Activated CD4-positive, alpha-beta T cell treated with anti-CD3 and anti-CD28 coated beads, Interleukin-2, amount 10 ng/mL, durations not matched to agents 24 days and 14 days (primary cell): ENCODE data around the gene KLHDC1. TPM values are rescaled to one million over a fixed set of nuclear protein-coding genes. Genes with fewer than 3 reads are reported as not detected.
"Not testable (repeated sequence)": the region's sequence is repeated elsewhere in the genome, so short reads cannot be mapped to it uniquely, and the experiment has no call there.

ENCODE experiments used
- DNase-seq: peaks from one replicate; pipeline ENCODE4 v3.0.0; 2022
- H3K27ac Mint-ChIP-seq: one replicate; pipeline ENCODE4 v1.8.0; 2022; ENCODE audit warnings: mild to moderate bottlenecking, mixed read lengths
- H3K27me3 Mint-ChIP-seq: one replicate; pipeline ENCODE4 v1.8.0; 2022; ENCODE audit warnings: mixed read lengths
- H3K36me3 Mint-ChIP-seq: one replicate; pipeline ENCODE4 v1.8.0; 2022; ENCODE audit warnings: low read depth, mild to moderate bottlenecking, mixed read lengths
- H3K4me1 Mint-ChIP-seq: one replicate; pipeline ENCODE4 v1.8.0; 2021; ENCODE audit warnings: mixed read lengths
- H3K4me3 Mint-ChIP-seq: one replicate; pipeline ENCODE4 v1.8.0; 2022; ENCODE audit warnings: mild to moderate bottlenecking, moderate library complexity, mixed read lengths
- H3K9me3 Mint-ChIP-seq: one replicate; pipeline ENCODE4 v1.8.0; 2021; ENCODE audit warnings: mixed read lengths
- intact Hi-C: fragments of 100-400 bp; cut with micrococcal nuclease; formaldehyde crosslinking; loops from one replicate; pipeline ENCODE4 v1.15.1; 2023
- total RNA-seq: library from RNA; stranded (reverse); gene quantifications from 2 replicates; pipeline ENCODE4 v1.2.3, GENCODE V29; 2022

The KLHDC1 gene
- total RNA-seq, 1 donor from 2014 or later: 0.96 TPM

GRCh38 chr14:49754570-49755097 lies 61.7 kb downstream of the KLHDC1 start:
- no peak overlapping the region for H3K4me3 Mint-ChIP-seq
- intact Hi-C loops: no loop called here
- DNase-seq: no peak
- no peaks in the 10 kb centered on the region for H3K36me3 Mint-ChIP-seq
- peaks cover 12% of the 10 kb centered on the region for H3K27me3 Mint-ChIP-seq
- H3K27ac Mint-ChIP-seq: no peak overlapping the region
- no peaks in the 10 kb centered on the region for H3K9me3 Mint-ChIP-seq
- H3K4me1 Mint-ChIP-seq: no peaks in the 10 kb centered on the region

DNA sequence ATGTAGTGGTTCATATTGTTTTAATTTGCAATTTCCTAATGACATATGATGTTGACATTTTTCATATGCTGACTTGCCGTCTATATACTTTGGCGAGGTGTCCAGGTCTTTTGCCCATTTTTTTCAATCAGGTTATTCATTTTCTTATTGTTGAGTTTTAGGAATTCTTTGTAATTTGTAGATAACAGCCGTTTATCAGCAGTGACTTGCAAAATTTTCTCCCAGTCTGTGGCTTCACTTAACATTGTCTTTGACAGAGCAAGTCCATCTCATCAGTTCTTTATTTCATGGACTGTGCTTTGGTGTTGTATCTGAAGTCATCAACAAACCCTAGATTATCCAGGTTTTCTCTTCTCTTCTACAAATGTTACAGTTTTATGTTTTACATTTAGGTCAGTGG lies 62.5 kb downstream of the KLHDC1 start:
- H3K27ac Mint-ChIP-seq: no peak overlapping the region
- DNase-seq: no peak
- H3K36me3 Mint-ChIP-seq: no peaks in the 10 kb centered on the region
- no peaks in the 10 kb centered on the region for H3K4me1 Mint-ChIP-seq
- peaks cover 17% of the 10 kb centered on the region for H3K27me3 Mint-ChIP-seq
- no peaks in the 10 kb centered on the region for H3K9me3 Mint-ChIP-seq
- no peak overlapping the region for H3K4me3 Mint-ChIP-seq
- intact Hi-C loops: no loop called here

GRCh38 chr14:49761839-49762551 lies 69.1 kb downstream of the KLHDC1 start:
- H3K36me3 Mint-ChIP-seq: no peaks in the 10 kb centered on the region
- H3K4me1 Mint-ChIP-seq: peaks cover 4% of the 10 kb centered on the region
- DNase-seq: peak; percentile 30
- H3K27ac Mint-ChIP-seq: no peak overlapping the region
- H3K27me3 Mint-ChIP-seq: peaks cover 10% of the 10 kb centered on the region
- intact Hi-C loops: no loop called here
- H3K4me3 Mint-ChIP-seq: no peak overlapping the region
- H3K9me3 Mint-ChIP-seq: no peaks in the 10 kb centered on the region

- Mint-ChIP-seq H3K36me3 (peaks cover 7% of the 10 kb centered on the region), H3K27ac (peak overlapping the region; percentile 100), H3K27me3 (no peaks in the 10 kb centered on the region), H3K4me1 (peaks cover 31% of the 10 kb centered on the region), H3K9me3 (no peaks in the 10 kb centered on the region), H3K4me3 (peak overlapping the region; percentile 97)
- DNase-seq: peak; percentile 61
- intact Hi-C loops: loop anchor here (1.0 to 5.0 kb wide), 5 partner anchors 74 to 765 kb away; partner anchors contain the start of genes KLHDC1, MAP4K5, POLE2 and RPS29
Observed at GRCh38 chr14:49766839-49767238, 73.9 kb downstream of the KLHDC1 start.

DNA sequence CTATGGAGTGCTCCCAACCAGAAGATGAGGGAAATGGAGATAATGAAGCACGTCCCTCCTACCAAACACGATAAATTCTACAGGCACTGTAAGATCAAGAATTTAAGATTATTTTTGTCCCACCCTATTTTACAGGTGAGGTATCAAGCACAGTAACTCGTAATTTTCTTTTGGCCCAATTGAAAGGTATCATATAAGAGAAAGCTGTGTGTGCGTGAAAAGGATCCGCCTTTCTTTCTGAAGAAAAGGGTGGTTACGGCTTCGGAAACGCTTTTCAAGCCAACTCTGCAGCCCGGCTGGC lies 74.3 kb downstream of the KLHDC1 start:
- intact Hi-C loops: loop anchor here (1.0 to 5.0 kb wide), 5 partner anchors 74 to 765 kb away; partner anchors contain the start of genes KLHDC1, MAP4K5, POLE2 and RPS29
- Mint-ChIP-seq H3K4me3 (peak overlapping the region; percentile 97), H3K36me3 (peaks cover 7% of the 10 kb centered on the region), H3K27me3 (no peaks in the 10 kb centered on the region), H3K4me1 (peaks cover 31% of the 10 kb centered on the region), H3K27ac (peak overlapping the region; percentile 100), H3K9me3 (no peaks in the 10 kb centered on the region)
- DNase-seq: no peak

- H3K27me3 Mint-ChIP-seq: no peaks in the 10 kb centered on the region
- no peaks in the 10 kb centered on the region for H3K9me3 Mint-ChIP-seq
- peaks cover 31% of the 10 kb centered on the region for H3K4me1 Mint-ChIP-seq
- peak within 1 kb of the TSS; percentile 97 for H3K4me3 Mint-ChIP-seq
- peaks cover 7% of the 10 kb centered on the region for H3K36me3 Mint-ChIP-seq
- intact Hi-C loops: loop anchor here (1.0 to 5.0 kb wide), 10 partner anchors 75 to 765 kb away; partner anchors contain the start of genes DMAC2L, KLHDC1, L2HGDH and MAP4K5
- H3K27ac Mint-ChIP-seq: peak within 1 kb of the TSS; percentile 100
- DNase-seq: peak; percentile 98
Observed at GRCh38 chr14:49767571-49768300, 74.8 kb downstream of the KLHDC1 start, which contains the start of gene KLHDC2. Gene KLHDC2, plus strand, starts transcription at chr14:49768153. Its CDS starts 316 bp downstream, at chr14:49768469.

DNA sequence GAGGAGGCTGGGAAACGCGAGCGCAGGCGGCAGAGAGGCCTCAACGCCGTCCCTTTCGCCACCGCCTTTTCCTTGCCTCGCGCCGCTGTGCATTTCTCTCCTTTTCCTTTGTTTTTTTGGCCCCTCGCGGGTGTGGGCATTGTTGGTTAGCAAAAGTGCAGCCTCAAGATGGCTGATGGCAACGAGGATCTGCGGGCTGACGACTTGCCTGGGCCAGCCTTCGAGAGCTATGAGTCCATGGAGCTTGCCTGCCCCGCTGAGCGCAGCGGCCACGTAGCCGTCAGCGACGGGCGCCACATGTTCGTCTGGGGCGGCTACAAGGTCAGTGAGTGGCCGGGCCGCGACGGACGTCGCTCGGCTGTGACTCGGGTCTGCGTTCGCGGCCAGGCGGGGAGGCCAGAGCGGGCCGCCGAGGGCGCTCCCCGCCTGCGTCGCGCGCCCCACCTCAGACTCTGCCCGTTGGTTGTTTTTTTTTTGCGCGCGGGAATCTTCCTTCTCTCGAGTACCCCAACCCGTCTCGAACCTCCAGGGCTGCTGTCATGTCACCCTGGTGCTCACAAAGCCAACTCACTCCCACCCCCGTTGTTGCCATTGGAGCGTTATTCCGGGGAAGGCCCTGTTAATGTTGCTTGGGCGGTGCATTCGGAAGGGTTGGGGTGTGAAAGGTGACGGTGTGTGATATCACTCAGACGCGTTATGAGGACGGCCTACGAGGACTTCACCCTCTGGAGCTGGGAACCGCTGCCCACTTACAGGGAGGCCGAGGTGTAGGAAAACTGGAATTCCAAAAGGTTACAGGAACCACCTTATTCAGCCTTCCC lies 75.6 kb downstream of the KLHDC1 start:
- H3K9me3 Mint-ChIP-seq: no peaks in the 10 kb centered on the region
- H3K27me3 Mint-ChIP-seq: no peaks in the 10 kb centered on the region
- intact Hi-C loops: loop anchor here (1.0 to 5.0 kb wide), 7 partner anchors 84 to 764 kb away; partner anchors contain the start of genes DMAC2L, L2HGDH, MAP4K5 and MGAT2
- H3K4me3 Mint-ChIP-seq: peak overlapping the region; percentile 96
- peaks cover 31% of the 10 kb centered on the region for H3K4me1 Mint-ChIP-seq
- peak overlapping the region; percentile 99 for H3K27ac Mint-ChIP-seq
- DNase-seq: peak; percentile 92
- peaks cover 7% of the 10 kb centered on the region for H3K36me3 Mint-ChIP-seq

DNA sequence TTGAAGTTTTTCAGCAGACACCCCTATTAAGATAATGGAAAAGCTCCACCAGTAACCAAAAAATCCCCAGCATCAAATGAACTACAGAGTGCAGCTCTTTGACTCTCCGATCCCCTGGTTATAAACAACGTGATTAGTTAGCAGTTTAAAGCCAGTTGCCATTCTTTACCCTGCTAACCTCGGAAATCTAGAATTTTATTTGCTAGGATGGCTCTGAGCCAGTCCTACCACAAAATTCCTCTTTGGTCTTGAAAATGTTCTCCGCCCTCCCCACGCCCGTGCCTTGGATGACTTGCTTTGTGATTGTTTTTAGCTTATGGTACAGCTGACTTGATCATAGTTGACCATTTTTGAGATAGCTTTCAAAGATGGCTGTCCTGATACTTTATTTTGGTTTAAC lies 76.3 kb downstream of the KLHDC1 start:
- H3K4me1 Mint-ChIP-seq: peaks cover 31% of the 10 kb centered on the region
- peak; percentile 59 for DNase-seq
- intact Hi-C loops: loop anchor here (2.0 to 5.0 kb wide), 3 partner anchors 84 to 763 kb away; partner anchors contain the start of genes MAP4K5, NEMF and SOS2
- peak overlapping the region; percentile 99 for H3K27ac Mint-ChIP-seq
- H3K4me3 Mint-ChIP-seq: peak overlapping the region; percentile 96
- peaks cover 7% of the 10 kb centered on the region for H3K36me3 Mint-ChIP-seq
- no peaks in the 10 kb centered on the region for H3K27me3 Mint-ChIP-seq
- no peaks in the 10 kb centered on the region for H3K9me3 Mint-ChIP-seq

DNA sequence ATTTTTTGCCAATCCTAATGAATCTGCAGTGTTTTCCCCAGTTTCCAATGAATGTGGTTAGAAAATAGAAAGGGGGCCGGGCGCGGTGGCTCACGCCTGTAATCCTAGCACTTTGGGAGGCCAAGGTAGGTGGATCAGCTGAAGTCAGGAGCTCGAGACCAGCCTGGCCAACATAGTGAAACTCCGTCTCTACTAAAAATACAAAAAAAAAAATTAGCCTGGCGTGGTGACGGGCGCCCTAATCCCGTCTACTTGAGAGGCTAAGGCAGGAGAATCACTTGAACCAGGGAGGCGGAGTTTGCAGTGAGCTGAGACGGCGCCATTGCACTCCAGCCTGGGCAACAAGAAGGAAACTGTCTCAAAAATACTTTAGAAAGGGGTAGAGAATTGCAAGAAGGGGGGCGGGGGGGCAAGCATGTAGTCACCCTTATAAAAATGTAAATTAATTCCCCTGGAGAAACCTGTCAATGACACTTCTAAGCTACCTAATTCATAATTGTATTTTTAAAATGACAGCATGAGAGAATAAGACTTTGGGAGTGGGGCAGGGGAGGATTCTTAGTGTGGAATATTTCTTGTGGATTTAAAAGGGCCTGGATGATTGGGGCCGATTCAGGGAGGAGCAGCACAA lies 76.8 kb downstream of the KLHDC1 start:
- intact Hi-C loops: loop anchor here (2.0 to 5.0 kb wide), 3 partner anchors 83 to 763 kb away; partner anchors contain the start of genes MAP4K5, NEMF and SOS2
- Mint-ChIP-seq H3K9me3 (no peaks in the 10 kb centered on the region), H3K36me3 (peaks cover 10% of the 10 kb centered on the region), H3K27me3 (no peaks in the 10 kb centered on the region), H3K27ac (peak overlapping the region; percentile 99), H3K4me3 (peak overlapping the region; percentile 96), H3K4me1 (peaks cover 34% of the 10 kb centered on the region)
- no peak for DNase-seq

- Mint-ChIP-seq H3K4me3 (no peak overlapping the region), H3K27ac (peak overlapping the region; percentile 11), H3K4me1 (peaks cover 35% of the 10 kb centered on the region), H3K9me3 (no peaks in the 10 kb centered on the region), H3K27me3 (no peaks in the 10 kb centered on the region), H3K36me3 (peaks cover 16% of the 10 kb centered on the region)
- intact Hi-C loops: no loop called here
- DNase-seq: no peak
Observed at GRCh38 chr14:49770212-49770817, 77.4 kb downstream of the KLHDC1 start.

GRCh38 chr14:49771691-49772090 lies 78.8 kb downstream of the KLHDC1 start:
- H3K36me3 Mint-ChIP-seq: peaks cover 22% of the 10 kb centered on the region
- peaks cover 37% of the 10 kb centered on the region for H3K4me1 Mint-ChIP-seq
- H3K27ac Mint-ChIP-seq, intact Hi-C loops, H3K4me3 Mint-ChIP-seq, H3K27me3 Mint-ChIP-seq, DNase-seq, H3K9me3 Mint-ChIP-seq: not testable (repeated sequence)

DNA sequence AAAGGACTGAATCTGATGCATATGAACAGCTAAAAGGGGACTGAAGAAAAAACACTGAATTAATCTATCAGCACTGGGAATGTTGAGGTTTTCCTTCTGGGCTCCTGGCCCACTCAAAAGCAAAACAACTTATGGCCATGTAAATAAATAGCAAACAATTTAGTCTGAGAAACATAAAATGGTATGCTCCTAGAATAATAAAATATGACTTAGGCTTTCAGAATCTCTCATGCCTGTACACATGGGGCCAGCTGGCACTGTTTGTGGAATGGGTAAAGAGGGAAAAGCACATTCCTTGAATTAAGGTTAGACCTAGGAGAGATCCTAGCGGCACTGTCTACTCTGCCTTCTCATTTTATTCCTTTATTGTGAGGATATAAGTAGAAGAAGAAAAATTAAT lies 81.2 kb downstream of the KLHDC1 start:
- H3K4me3 Mint-ChIP-seq: no peak overlapping the region
- no peak overlapping the region for H3K27ac Mint-ChIP-seq
- H3K27me3 Mint-ChIP-seq: no peaks in the 10 kb centered on the region
- H3K36me3 Mint-ChIP-seq: peaks cover 29% of the 10 kb centered on the region
- peaks cover 23% of the 10 kb centered on the region for H3K4me1 Mint-ChIP-seq
- no peaks in the 10 kb centered on the region for H3K9me3 Mint-ChIP-seq
- intact Hi-C loops: no loop called here
- DNase-seq: no peak
